Upper lobe of left lung (tissue), 4 donors: ENCODE data around the gene PFKL.

Source experiments
- EP300 ChIP-seq, 4 donors: sonication (generic); formaldehyde crosslinking; IDR thresholded peaks; one replicate each; pipeline ENCODE4 v1.5.1; 2017; ENCODE audit warnings: antibody characterized with exemption in 4 of 4, control low read depth in 2 of 4
- POLR2A ChIP-seq, 4 donors: fragments of 450-650 bp; IDR thresholded peaks; one replicate each; pipeline ENCODE4 v1.5.1; 2016 to 2017; ENCODE audit warnings: antibody characterized with exemption in 4 of 4, mild to moderate bottlenecking in 2 of 4
- POLR2AphosphoS5 ChIP-seq, 2 donors: sonication (generic); formaldehyde crosslinking; IDR thresholded peaks; one replicate each; pipeline ENCODE4 v1.5.1; 2017; ENCODE audit warnings: antibody characterized with exemption in 2 of 2
- TF ChIP-seq, protein P1 (sequence below), 6 experiments: fragments of 450-650 bp in 4 of 6; fragments of 200-600 bp in 2 of 6; sonication (generic) in 2 of 6; IDR thresholded peaks; one replicate each; pipeline ENCODE4 v1.5.1; 2016 to 2019; ENCODE audit warnings: antibody characterized with exemption in 6 of 6

- TF ChIP-seq, protein P1, sequence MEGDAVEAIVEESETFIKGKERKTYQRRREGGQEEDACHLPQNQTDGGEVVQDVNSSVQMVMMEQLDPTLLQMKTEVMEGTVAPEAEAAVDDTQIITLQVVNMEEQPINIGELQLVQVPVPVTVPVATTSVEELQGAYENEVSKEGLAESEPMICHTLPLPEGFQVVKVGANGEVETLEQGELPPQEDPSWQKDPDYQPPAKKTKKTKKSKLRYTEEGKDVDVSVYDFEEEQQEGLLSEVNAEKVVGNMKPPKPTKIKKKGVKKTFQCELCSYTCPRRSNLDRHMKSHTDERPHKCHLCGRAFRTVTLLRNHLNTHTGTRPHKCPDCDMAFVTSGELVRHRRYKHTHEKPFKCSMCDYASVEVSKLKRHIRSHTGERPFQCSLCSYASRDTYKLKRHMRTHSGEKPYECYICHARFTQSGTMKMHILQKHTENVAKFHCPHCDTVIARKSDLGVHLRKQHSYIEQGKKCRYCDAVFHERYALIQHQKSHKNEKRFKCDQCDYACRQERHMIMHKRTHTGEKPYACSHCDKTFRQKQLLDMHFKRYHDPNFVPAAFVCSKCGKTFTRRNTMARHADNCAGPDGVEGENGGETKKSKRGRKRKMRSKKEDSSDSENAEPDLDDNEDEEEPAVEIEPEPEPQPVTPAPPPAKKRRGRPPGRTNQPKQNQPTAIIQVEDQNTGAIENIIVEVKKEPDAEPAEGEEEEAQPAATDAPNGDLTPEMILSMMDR (IDR thresholded peaks at IDR 0.05), result no peak
- TF ChIP-seq POLR2A (IDR thresholded peaks at IDR 0.05), result no peak
- TF ChIP-seq EP300 (IDR thresholded peaks at IDR 0.05), result no peak
- TF ChIP-seq POLR2AphosphoS5 (IDR thresholded peaks at IDR 0.05), result no peak
Measured at GRCh38 chr21:44316277-44316900, 16.5 kb downstream of the PFKL start.
